ENCODE data around the gene MRAP. TPM values are rescaled to one million over a fixed set of nuclear protein-coding genes. Genes with fewer than 3 reads are reported as not detected.

Gene MRAP
- polyA plus RNA-seq, 1 donor from 2014 or later: not detected

DNA sequence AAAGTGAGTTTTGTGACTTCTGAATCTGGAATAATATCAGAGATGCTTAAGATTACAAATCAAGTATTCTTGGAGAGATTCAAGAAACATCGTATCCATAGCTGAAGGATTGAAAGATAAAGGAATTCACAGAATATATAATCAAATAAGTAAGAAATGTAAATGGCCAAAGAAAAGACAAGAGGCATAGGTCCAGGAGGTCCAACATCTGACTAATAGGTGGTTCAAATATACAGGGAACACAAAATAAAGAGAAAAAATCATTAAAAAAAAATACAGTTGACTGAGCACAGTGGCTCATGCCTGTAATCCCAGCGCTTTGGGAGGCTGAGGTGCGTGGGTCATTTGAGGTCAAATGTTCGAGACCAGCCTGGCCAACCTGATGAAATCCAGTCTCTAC lies 13.2 kb upstream of the MRAP start:
- Histone ChIP-seq H4K20me1 (ENCODE audit: insufficient read depth) (no peaks in the 10 kb centered on the region), H3K4me2 (ENCODE audit: low read length) (no peak overlapping the region), H3K9me2 (ENCODE audit: insufficient read depth, low read length) (no peaks in the 10 kb centered on the region), H3K9ac (ENCODE audit: low read length) (no peak overlapping the region), H3K9me3 (ENCODE audit: low read length) (no peaks in the 10 kb centered on the region), H3K79me2 (replicated peaks; ENCODE audit: insufficient read depth, low read length) (no peaks in the 10 kb centered on the region), H3K27ac (ENCODE audit: low read length) (no peak overlapping the region), H3F3A (ENCODE audit: insufficient read depth, low read length, poor library complexity, severe bottlenecking) (no peaks in the 10 kb centered on the region), H3K36me3 (ENCODE audit: insufficient read depth, low read length) (no peaks in the 10 kb centered on the region), H3K27me3 (ENCODE audit: insufficient read depth, low read depth, low read length) (no peaks in the 10 kb centered on the region), H2AFZ (ENCODE audit: low read depth, low read length) (no peak overlapping the region), H3K4me3 (ENCODE audit: low read length) (no peak overlapping the region)
- no peak for TF ChIP-seq RAD21 (conservative IDR thresholded peaks at IDR 0.05)
- no peak for TF ChIP-seq MXI1 (conservative IDR thresholded peaks at IDR 0.05; ENCODE audit: poor library complexity, severe bottlenecking)
- TF ChIP-seq SMC3 (conservative IDR thresholded peaks at IDR 0.05; ENCODE audit: poor library complexity): no peak
- TF ChIP-seq, protein P1, sequence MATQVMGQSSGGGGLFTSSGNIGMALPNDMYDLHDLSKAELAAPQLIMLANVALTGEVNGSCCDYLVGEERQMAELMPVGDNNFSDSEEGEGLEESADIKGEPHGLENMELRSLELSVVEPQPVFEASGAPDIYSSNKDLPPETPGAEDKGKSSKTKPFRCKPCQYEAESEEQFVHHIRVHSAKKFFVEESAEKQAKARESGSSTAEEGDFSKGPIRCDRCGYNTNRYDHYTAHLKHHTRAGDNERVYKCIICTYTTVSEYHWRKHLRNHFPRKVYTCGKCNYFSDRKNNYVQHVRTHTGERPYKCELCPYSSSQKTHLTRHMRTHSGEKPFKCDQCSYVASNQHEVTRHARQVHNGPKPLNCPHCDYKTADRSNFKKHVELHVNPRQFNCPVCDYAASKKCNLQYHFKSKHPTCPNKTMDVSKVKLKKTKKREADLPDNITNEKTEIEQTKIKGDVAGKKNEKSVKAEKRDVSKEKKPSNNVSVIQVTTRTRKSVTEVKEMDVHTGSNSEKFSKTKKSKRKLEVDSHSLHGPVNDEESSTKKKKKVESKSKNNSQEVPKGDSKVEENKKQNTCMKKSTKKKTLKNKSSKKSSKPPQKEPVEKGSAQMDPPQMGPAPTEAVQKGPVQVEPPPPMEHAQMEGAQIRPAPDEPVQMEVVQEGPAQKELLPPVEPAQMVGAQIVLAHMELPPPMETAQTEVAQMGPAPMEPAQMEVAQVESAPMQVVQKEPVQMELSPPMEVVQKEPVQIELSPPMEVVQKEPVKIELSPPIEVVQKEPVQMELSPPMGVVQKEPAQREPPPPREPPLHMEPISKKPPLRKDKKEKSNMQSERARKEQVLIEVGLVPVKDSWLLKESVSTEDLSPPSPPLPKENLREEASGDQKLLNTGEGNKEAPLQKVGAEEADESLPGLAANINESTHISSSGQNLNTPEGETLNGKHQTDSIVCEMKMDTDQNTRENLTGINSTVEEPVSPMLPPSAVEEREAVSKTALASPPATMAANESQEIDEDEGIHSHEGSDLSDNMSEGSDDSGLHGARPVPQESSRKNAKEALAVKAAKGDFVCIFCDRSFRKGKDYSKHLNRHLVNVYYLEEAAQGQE (IDR thresholded peaks at IDR 0.05; ENCODE audit: borderline replicate concordance): no peak
- no peak for TF ChIP-seq EZH2 (IDR thresholded peaks at IDR 0.05; ENCODE audit: borderline replicate concordance, insufficient read depth, low read length, poor library complexity, severe bottlenecking)
- TF ChIP-seq, protein P2, sequence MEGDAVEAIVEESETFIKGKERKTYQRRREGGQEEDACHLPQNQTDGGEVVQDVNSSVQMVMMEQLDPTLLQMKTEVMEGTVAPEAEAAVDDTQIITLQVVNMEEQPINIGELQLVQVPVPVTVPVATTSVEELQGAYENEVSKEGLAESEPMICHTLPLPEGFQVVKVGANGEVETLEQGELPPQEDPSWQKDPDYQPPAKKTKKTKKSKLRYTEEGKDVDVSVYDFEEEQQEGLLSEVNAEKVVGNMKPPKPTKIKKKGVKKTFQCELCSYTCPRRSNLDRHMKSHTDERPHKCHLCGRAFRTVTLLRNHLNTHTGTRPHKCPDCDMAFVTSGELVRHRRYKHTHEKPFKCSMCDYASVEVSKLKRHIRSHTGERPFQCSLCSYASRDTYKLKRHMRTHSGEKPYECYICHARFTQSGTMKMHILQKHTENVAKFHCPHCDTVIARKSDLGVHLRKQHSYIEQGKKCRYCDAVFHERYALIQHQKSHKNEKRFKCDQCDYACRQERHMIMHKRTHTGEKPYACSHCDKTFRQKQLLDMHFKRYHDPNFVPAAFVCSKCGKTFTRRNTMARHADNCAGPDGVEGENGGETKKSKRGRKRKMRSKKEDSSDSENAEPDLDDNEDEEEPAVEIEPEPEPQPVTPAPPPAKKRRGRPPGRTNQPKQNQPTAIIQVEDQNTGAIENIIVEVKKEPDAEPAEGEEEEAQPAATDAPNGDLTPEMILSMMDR (IDR thresholded peaks at IDR 0.05; ENCODE audit: poor library complexity, severe bottlenecking): no peak
- TF ChIP-seq POLR2AphosphoS5 (IDR thresholded peaks at IDR 0.05): no peak
- no peak for TF ChIP-seq TAF1 (IDR thresholded peaks at IDR 0.05; ENCODE audit: low read depth)
- TF ChIP-seq EP300 (conservative IDR thresholded peaks at IDR 0.05; ENCODE audit: poor library complexity, severe bottlenecking): no peak

GRCh38 chr21:32297449-32297848 lies 1.2 kb upstream of the MRAP start:
- no peaks in the 10 kb centered on the region for H3K36me3 ChIP-seq (ENCODE audit: insufficient read depth, low read length)
- no peak overlapping the region for H3K9ac ChIP-seq (ENCODE audit: low read length)
- H4K20me1 ChIP-seq (ENCODE audit: insufficient read depth): no peaks in the 10 kb centered on the region
- H3K4me2 ChIP-seq (ENCODE audit: low read length): no peak overlapping the region
- no peak overlapping the region for H2AFZ ChIP-seq (ENCODE audit: low read depth, low read length)
- H3K4me3 ChIP-seq (ENCODE audit: low read length): no peak overlapping the region
- TF ChIP-seq, protein P1 (IDR thresholded peaks at IDR 0.05; ENCODE audit: borderline replicate concordance): no peak
- TF ChIP-seq RAD21 (conservative IDR thresholded peaks at IDR 0.05) (no peak), MXI1 (conservative IDR thresholded peaks at IDR 0.05; ENCODE audit: poor library complexity, severe bottlenecking) (no peak), EP300 (conservative IDR thresholded peaks at IDR 0.05; ENCODE audit: poor library complexity, severe bottlenecking) (no peak), SMC3 (conservative IDR thresholded peaks at IDR 0.05; ENCODE audit: poor library complexity) (no peak), EZH2 (IDR thresholded peaks at IDR 0.05; ENCODE audit: borderline replicate concordance, insufficient read depth, low read length, poor library complexity, severe bottlenecking) (no peak), POLR2AphosphoS5 (IDR thresholded peaks at IDR 0.05) (no peak)
- TF ChIP-seq, protein P2 (IDR thresholded peaks at IDR 0.05; ENCODE audit: poor library complexity, severe bottlenecking): no peak
- H3K27me3 ChIP-seq (ENCODE audit: insufficient read depth, low read depth, low read length): no peaks in the 10 kb centered on the region
- no peak overlapping the region for H3K27ac ChIP-seq (ENCODE audit: low read length)
- H3K79me2 ChIP-seq (replicated peaks; ENCODE audit: insufficient read depth, low read length): no peaks in the 10 kb centered on the region
- no peaks in the 10 kb centered on the region for H3K9me3 ChIP-seq (ENCODE audit: low read length)
- no peaks in the 10 kb centered on the region for H3F3A ChIP-seq (ENCODE audit: insufficient read depth, low read length, poor library complexity, severe bottlenecking)
- no peaks in the 10 kb centered on the region for H3K9me2 ChIP-seq (ENCODE audit: insufficient read depth, low read length)

Data from neural cell (in vitro differentiated cells).